A549 (cell line): ENCODE measurements around the gene EIF4G3. TPM values are rescaled to one million over a fixed set of nuclear protein-coding genes. Genes with fewer than 3 reads are reported as not detected.

Experiments
- ATAC-seq, 2 experiments: fragments of 200-7000 bp in 1 of 2; fragments of >200 bp in 1 of 2; cut with Nextera tagmentation in 1 of 2; cut with Tn5 transposase in 1 of 2; 3 replicates each; pipeline versions ENCODE4 v1.8.0 to v1.9.1; 2018 to 2020; ENCODE audit warnings: mild to moderate bottlenecking in 1 of 2, moderate library complexity in 1 of 2
- CTCF ChIA-PET: fragments of 300-600 bp; sonication (Branson Sonifier 250); formaldehyde crosslinking; extraction: SDS; loops from one replicate; lab custom pipeline; 2021; ENCODE audit warnings: antibody characterized with exemption, inconsistent platforms; lab: Yijun Ruan, JAX
- POLR2A ChIA-PET: fragments of 350-600 bp; formaldehyde crosslinking; extraction: SDS; loops from one replicate; lab custom pipeline; 2021; ENCODE audit warnings: antibody characterized with exemption, inconsistent platforms; lab: Yijun Ruan, JAX
- DNase-seq, 2 experiments: peaks; one replicate each; pipeline versions ENCODE4 v3.0.0 to v3.0.0-alpha.2; 2011 to 2016; ENCODE audit warnings: low read depth in 1 of 2, low spot score in 1 of 2
- FAIRE-seq: peaks from 2 replicates; lab custom pipeline; 2011; peaks lifted over from hg19 to GRCh38; lab: Jason Lieb, UNC
- H3K27ac ChIP-seq, 2 experiments: fragments of >200 bp; sonication (Bioruptor Twin); formaldehyde crosslinking; 3 replicates each; pipeline ENCODE4 v1.5.1; 2016 to 2017
- H3K4me1 ChIP-seq: fragments of >200 bp; sonication (Bioruptor Twin); formaldehyde crosslinking; 3 replicates; pipeline ENCODE4 v1.6.1; 2016
- H3K4me2 ChIP-seq: fragments of >200 bp; sonication (Bioruptor Twin); formaldehyde crosslinking; 3 replicates; pipeline ENCODE4 v1.6.1; 2016
- H3K4me3 ChIP-seq: fragments of >200 bp; sonication (Bioruptor Twin); formaldehyde crosslinking; 3 replicates; pipeline ENCODE4 v1.5.1; 2016
- H3K9me3 ChIP-seq: fragments of >200 bp; sonication (Bioruptor Twin); formaldehyde crosslinking; 3 replicates; pipeline ENCODE4 v1.6.1; 2016
- BHLHE40 ChIP-seq: IDR thresholded peaks from 2 replicates; pipeline ENCODE4 v1.6.1; 2012; ENCODE audit warnings: low read depth, low read length, inconsistent platforms
- CHD2 ChIP-seq: fragments of 150-350 bp; IDR thresholded peaks from 2 replicates; pipeline ENCODE4 v1.6.1; 2014; ENCODE audit warnings: low read length; ENCODE audit not compliant: partially characterized antibody
- CHD4 ChIP-seq: fragments of 200-600 bp; sonication (generic); IDR thresholded peaks from 2 replicates; pipeline ENCODE4 v1.6.1; 2016; ENCODE audit warnings: antibody characterized with exemption, mild to moderate bottlenecking, borderline replicate concordance
- ESRRA ChIP-seq: fragments of 150-350 bp; IDR thresholded peaks from 2 replicates; pipeline ENCODE4 v1.6.1; 2014; ENCODE audit warnings: mild to moderate bottlenecking, low read length, borderline replicate concordance
- FOSB ChIP-seq: fragments of 250-450 bp; sonication (Bioruptor Pico); IDR thresholded peaks from 2 replicates; pipeline ENCODE4 v1.5.0; 2020; ENCODE audit warnings: mild to moderate bottlenecking, moderate library complexity
- FOSL2 ChIP-seq, 2 experiments: fragments of 450-650 bp in 1 of 2; fragments of >200 bp in 1 of 2; sonication (Bioruptor Twin) in 1 of 2; formaldehyde crosslinking; IDR thresholded peaks; 2 replicates each; pipeline versions ENCODE4 v1.5.0 to v1.6.1; 2016 to 2020; ENCODE audit warnings: mild to moderate bottlenecking in 1 of 2, moderate library complexity in 1 of 2
- GATA3 ChIP-seq: IDR thresholded peaks from 2 replicates; pipeline ENCODE4 v1.6.1; 2012; ENCODE audit warnings: borderline replicate concordance
- HDAC2 ChIP-seq: fragments of 200-600 bp; sonication (generic); IDR thresholded peaks from 2 replicates; pipeline ENCODE4 v1.6.1; 2016
- HEYL ChIP-seq: fragments of 250-450 bp; sonication (Bioruptor Pico); IDR thresholded peaks from 2 replicates; pipeline ENCODE4 v1.8.0; 2021; ENCODE audit warnings: mild to moderate bottlenecking, moderate library complexity
- HOXB5 ChIP-seq: fragments of 250-450 bp; sonication (Bioruptor Pico); IDR thresholded peaks from 2 replicates; pipeline ENCODE4 v1.5.0; 2020; ENCODE audit warnings: mild to moderate bottlenecking, moderate library complexity
- JUNB ChIP-seq: fragments of >200 bp; sonication (Bioruptor Twin); formaldehyde crosslinking; IDR thresholded peaks from 2 replicates; pipeline ENCODE4 v1.6.1; 2016
- KDM1A ChIP-seq: fragments of 200-600 bp; sonication (generic); IDR thresholded peaks from 2 replicates; pipeline ENCODE4 v1.6.1; 2016; ENCODE audit warnings: low read depth, mild to moderate bottlenecking
- MAFK ChIP-seq: fragments of 450-650 bp; IDR thresholded peaks from 2 replicates; pipeline ENCODE4 v1.6.1; 2014; ENCODE audit not compliant: partially characterized antibody
- NPAS2 ChIP-seq: fragments of 250-450 bp; sonication (Bioruptor Pico); IDR thresholded peaks from 2 replicates; pipeline ENCODE4 v1.8.0; 2022; ENCODE audit warnings: mild to moderate bottlenecking, moderate library complexity, borderline replicate concordance
- NR3C1 ChIP-seq: fragments of >200 bp; sonication (Bioruptor Twin); formaldehyde crosslinking; IDR thresholded peaks from 3 replicates; pipeline ENCODE4 v1.6.1; 2017
- POLR2A ChIP-seq: IDR thresholded peaks from 2 replicates; pipeline ENCODE4 v1.6.1; 2012; ENCODE audit warnings: mild to moderate bottlenecking, low read length
- RCOR1 ChIP-seq: fragments of 150-350 bp; IDR thresholded peaks from 2 replicates; pipeline ENCODE4 v1.6.1; 2014; ENCODE audit warnings: antibody characterized with exemption, low read length, low read depth
- SREBF2 ChIP-seq: fragments of 450-650 bp; IDR thresholded peaks from 2 replicates; pipeline ENCODE4 v1.6.1; 2014; ENCODE audit warnings: mild to moderate bottlenecking, moderate library complexity
- TFCP2L1 ChIP-seq: fragments of 250-450 bp; sonication (Bioruptor Pico); IDR thresholded peaks from 2 replicates; pipeline ENCODE4 v1.5.0; 2021; ENCODE audit warnings: mild to moderate bottlenecking
- TP53 ChIP-seq: fragments of 250-450 bp; sonication (Bioruptor Pico); IDR thresholded peaks from 2 replicates; pipeline ENCODE4 v1.5.0; 2021; ENCODE audit warnings: mild to moderate bottlenecking, moderate library complexity
- ZFP36 ChIP-seq: fragments of 450-650 bp; IDR thresholded peaks from 2 replicates; pipeline ENCODE4 v1.6.1; 2014; ENCODE audit warnings: borderline replicate concordance; ENCODE audit not compliant: partially characterized antibody
- WGBS: methylation state at CpG from one replicate; pipeline ENCODE4 v1.1.6; 2017; ENCODE audit errors: missing lambda C conversion rate; 5-methylcytosine and 5-hydroxymethylcytosine counted together
- polyA plus RNA-seq, 4 experiments: library from polyadenylated mRNA; depleted of rRNA in 3 of 4; stranded (reverse); fragments of >200 nt; fragmentation: RNase III in 1 of 4; extraction: RNeasy Plus Mini Kit Qiagen cat#74134 plus additional on column Dnase treatment in 1 of 4; gene quantifications; 2 replicates in 3 of 4; 3 replicates in 1 of 4; pipeline ENCODE4 v1.2.3, GENCODE V29; 2011 to 2017
- TF ChIP-seq, protein P1 (sequence below): fragments of >200 bp; sonication (Bioruptor Twin); formaldehyde crosslinking; IDR thresholded peaks from 3 replicates; pipeline ENCODE4 v1.6.1; 2016
- TF ChIP-seq, protein P2 (sequence below): IDR thresholded peaks from 2 replicates; pipeline ENCODE4 v1.6.1; 2012
- TF ChIP-seq, protein P3 (sequence below): IDR thresholded peaks from 2 replicates; pipeline ENCODE4 v1.6.1; 2012; ENCODE audit warnings: low read depth, borderline replicate concordance
- TF ChIP-seq, protein P4 (sequence below): fragments of 150-350 bp; IDR thresholded peaks from 2 replicates; pipeline ENCODE4 v1.6.1; 2014; ENCODE audit warnings: low read depth, mild to moderate bottlenecking, low read length
- TF ChIP-seq, protein P5 (sequence below): fragments of >200 bp; sonication (Bioruptor Twin); formaldehyde crosslinking; IDR thresholded peaks from 3 replicates; pipeline ENCODE4 v1.5.1; 2016

EIF4G3 gene
- polyA plus RNA-seq, 2 of the 4 experiments (the other 2 are of a cell fraction), result 25.0 to 51.3 TPM

DNA sequence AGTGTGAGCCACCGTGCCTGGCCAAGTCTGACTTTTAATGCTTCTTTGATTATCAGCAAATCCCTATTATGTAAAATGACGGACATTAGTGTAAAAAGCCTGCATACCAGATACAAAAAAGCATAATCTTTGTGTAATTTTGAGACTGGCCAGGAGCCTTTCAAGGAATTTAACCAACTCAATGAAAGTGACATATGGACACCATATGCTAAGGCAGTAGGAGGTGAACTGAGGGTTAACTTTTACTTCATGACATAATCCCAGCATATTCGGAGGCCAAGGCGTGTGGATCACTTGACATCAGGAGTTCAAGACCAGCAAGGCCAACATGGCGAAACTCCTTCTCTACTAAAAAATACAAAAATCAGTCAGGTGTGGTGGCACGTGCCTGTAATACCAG lies 94.6 kb downstream of the EIF4G3 start:
- Histone ChIP-seq H3K27ac (no peak overlapping the region), H3K4me2 (no peak overlapping the region), H3K9me3 (no peaks in the 10 kb centered on the region), H3K4me3 (no peak overlapping the region), H3K4me1 (peaks cover 19% of the 10 kb centered on the region; the same call in 2 of the 3 replicates)
- ChIA-PET POLR2A (no interaction called here), CTCF (interaction anchor here (0.6 kb wide), 1 partner anchor 116 kb away, joined by 3 read pairs; no protein-coding TSS in a partner anchor)
- FAIRE-seq, result no peak
- WGBS, result 89% methylated on average over 6 of the region's 6 CpGs
- no peak for DNase-seq
- no peak for ATAC-seq
- TF ChIP-seq HOXB5 (CRISPR knock-in tag) (no peak), KDM1A (no peak), NR3C1 (no peak), MAFK (no peak), NPAS2 (CRISPR knock-in tag) (no peak), HEYL (CRISPR knock-in tag) (no peak), CHD4 (no peak)
- TF ChIP-seq, protein P1, sequence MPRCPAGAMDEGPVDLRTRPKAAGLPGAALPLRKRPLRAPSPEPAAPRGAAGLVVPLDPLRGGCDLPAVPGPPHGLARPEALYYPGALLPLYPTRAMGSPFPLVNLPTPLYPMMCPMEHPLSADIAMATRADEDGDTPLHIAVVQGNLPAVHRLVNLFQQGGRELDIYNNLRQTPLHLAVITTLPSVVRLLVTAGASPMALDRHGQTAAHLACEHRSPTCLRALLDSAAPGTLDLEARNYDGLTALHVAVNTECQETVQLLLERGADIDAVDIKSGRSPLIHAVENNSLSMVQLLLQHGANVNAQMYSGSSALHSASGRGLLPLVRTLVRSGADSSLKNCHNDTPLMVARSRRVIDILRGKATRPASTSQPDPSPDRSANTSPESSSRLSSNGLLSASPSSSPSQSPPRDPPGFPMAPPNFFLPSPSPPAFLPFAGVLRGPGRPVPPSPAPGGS, result no peak
- TF ChIP-seq, protein P2, sequence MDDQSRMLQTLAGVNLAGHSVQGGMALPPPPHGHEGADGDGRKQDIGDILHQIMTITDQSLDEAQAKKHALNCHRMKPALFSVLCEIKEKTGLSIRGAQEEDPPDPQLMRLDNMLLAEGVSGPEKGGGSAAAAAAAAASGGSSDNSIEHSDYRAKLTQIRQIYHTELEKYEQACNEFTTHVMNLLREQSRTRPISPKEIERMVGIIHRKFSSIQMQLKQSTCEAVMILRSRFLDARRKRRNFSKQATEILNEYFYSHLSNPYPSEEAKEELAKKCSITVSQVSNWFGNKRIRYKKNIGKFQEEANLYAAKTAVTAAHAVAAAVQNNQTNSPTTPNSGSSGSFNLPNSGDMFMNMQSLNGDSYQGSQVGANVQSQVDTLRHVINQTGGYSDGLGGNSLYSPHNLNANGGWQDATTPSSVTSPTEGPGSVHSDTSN, result no peak
- TF ChIP-seq, protein P3, sequence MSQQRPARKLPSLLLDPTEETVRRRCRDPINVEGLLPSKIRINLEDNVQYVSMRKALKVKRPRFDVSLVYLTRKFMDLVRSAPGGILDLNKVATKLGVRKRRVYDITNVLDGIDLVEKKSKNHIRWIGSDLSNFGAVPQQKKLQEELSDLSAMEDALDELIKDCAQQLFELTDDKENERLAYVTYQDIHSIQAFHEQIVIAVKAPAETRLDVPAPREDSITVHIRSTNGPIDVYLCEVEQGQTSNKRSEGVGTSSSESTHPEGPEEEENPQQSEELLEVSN, result no peak
- TF ChIP-seq, protein P4, sequence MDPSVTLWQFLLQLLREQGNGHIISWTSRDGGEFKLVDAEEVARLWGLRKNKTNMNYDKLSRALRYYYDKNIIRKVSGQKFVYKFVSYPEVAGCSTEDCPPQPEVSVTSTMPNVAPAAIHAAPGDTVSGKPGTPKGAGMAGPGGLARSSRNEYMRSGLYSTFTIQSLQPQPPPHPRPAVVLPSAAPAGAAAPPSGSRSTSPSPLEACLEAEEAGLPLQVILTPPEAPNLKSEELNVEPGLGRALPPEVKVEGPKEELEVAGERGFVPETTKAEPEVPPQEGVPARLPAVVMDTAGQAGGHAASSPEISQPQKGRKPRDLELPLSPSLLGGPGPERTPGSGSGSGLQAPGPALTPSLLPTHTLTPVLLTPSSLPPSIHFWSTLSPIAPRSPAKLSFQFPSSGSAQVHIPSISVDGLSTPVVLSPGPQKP, result no peak

DNA sequence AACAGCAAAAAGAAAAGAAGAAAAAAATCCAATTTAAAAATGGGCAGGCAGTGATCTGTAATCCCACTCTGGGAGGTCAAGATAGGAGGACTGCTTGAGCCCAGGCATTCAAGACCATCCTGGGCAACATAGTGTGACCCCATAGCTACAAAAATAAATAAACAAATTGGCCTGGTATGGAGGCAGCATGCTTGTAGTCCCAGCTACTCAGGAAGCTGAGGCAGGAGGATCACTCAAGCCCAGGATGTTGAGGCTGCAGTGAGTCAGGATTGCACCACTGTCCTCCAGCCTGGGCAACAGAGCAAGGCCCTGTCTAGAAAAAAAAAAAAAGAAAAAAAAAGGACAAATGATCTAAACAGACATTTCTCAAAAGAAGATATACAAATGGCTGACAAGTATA lies 99.6 kb downstream of the EIF4G3 start:
- no peak for DNase-seq

DNA sequence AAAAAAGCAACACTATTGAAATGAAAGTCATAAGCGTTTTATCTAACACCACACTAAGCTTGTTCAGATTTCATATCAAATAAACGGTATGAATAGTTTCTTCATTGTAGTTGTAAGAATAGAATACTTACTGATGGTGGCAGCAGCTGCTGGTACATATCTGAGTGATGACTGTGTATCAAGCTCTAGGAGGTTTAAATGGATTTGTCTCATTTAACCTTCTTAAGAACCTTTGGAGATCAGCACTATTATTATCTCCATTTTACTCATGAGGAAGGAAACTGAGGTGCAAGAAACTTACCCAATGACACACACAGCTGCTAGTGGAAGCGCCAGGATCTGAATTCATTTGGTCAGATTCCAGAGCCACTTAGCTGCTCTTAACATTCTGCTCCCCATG lies 104.0 kb downstream of the EIF4G3 start:
- no peaks in the 10 kb centered on the region for H3K9me3 ChIP-seq
- ChIA-PET CTCF (interaction anchor here (1.2 to 2.1 kb wide), 2 partner anchors 86 to 123 kb away, joined by 3 to 6 read pairs; no protein-coding TSS in a partner anchor), POLR2A (no interaction called here)
- no peak for TF ChIP-seq ZFP36
- TF ChIP-seq, protein P5, sequence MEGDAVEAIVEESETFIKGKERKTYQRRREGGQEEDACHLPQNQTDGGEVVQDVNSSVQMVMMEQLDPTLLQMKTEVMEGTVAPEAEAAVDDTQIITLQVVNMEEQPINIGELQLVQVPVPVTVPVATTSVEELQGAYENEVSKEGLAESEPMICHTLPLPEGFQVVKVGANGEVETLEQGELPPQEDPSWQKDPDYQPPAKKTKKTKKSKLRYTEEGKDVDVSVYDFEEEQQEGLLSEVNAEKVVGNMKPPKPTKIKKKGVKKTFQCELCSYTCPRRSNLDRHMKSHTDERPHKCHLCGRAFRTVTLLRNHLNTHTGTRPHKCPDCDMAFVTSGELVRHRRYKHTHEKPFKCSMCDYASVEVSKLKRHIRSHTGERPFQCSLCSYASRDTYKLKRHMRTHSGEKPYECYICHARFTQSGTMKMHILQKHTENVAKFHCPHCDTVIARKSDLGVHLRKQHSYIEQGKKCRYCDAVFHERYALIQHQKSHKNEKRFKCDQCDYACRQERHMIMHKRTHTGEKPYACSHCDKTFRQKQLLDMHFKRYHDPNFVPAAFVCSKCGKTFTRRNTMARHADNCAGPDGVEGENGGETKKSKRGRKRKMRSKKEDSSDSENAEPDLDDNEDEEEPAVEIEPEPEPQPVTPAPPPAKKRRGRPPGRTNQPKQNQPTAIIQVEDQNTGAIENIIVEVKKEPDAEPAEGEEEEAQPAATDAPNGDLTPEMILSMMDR, result no peak
- TF ChIP-seq SREBF2, result no peak
- no peak for TF ChIP-seq FOSB (CRISPR knock-in tag)
- TF ChIP-seq FOSL2 (IDR thresholded peaks at IDR 0.05), result no peak
- TF ChIP-seq FOSL2 (CRISPR knock-in tag; IDR thresholded peaks at IDR 0.05), result no peak
- TF ChIP-seq JUNB, result no peak
- TF ChIP-seq POLR2A, result no peak
- TF ChIP-seq TFCP2L1 (CRISPR knock-in tag), result no peak
- no peak for TF ChIP-seq BHLHE40
- FAIRE-seq (no peak), DNase-seq (no peak), ATAC-seq (no peak)
- no peak overlapping the region for H3K27ac ChIP-seq
- WGBS, result 61% methylated on average over 3 of the region's 3 CpGs
- H3K4me2 ChIP-seq, result no peak overlapping the region
- H3K4me1 ChIP-seq, result peaks cover 13% of the 10 kb centered on the region; the same call in 2 of the 3 replicates
- H3K4me3 ChIP-seq, result no peak overlapping the region

More for the DNA sequence above, 99.6 kb downstream of the EIF4G3 start:
- POLR2A ChIA-PET, result no interaction called here
- Histone ChIP-seq H3K4me1 (peaks cover 4% of the 10 kb centered on the region; the same call in 1 of the 3 replicates), H3K4me3 (no peak overlapping the region), H3K9me3 (no peaks in the 10 kb centered on the region), H3K4me2 (no peak overlapping the region), H3K27ac (no peak overlapping the region)
- CTCF ChIA-PET, result no interaction called here
- ATAC-seq, result peak in 1 of 2 experiments; percentile 57; a peak in 3 of 6 replicates
- TF ChIP-seq NR3C1, result no peak
- no peak for TF ChIP-seq CHD2
- TF ChIP-seq, protein P4, result no peak
- TF ChIP-seq RCOR1, result no peak
- TF ChIP-seq ESRRA, result no peak
- no peak for TF ChIP-seq HDAC2
- TF ChIP-seq GATA3, result no peak
- no peak for TF ChIP-seq TP53
- TF ChIP-seq FOSL2 (IDR thresholded peaks at IDR 0.05), result no peak
- TF ChIP-seq FOSL2 (CRISPR knock-in tag; IDR thresholded peaks at IDR 0.05), result no peak
- FAIRE-seq, result no peak
